ENCODE data around the gene WNT1.

The WNT1 gene

GRCh38 chr12:48980389-48980952 lies 2.3 kb downstream of the WNT1 start:
- DNase-seq (ENCODE audit: low read depth in 3 of 3, low spot score in 1 of 3): no peak

GRCh38 chr12:48980953-48981756 lies 3.0 kb downstream of the WNT1 start:
- no peak for DNase-seq (ENCODE audit: low read depth in 3 of 3, low spot score in 1 of 3)

GRCh38 chr12:48981757-48982157 lies 3.6 kb downstream of the WNT1 start:
- no peak for DNase-seq (ENCODE audit: low read depth in 3 of 3, low spot score in 1 of 3)

GRCh38 chr12:48982397-48983080 lies 4.4 kb downstream of the WNT1 start:
- DNase-seq (ENCODE audit: low read depth in 3 of 3, low spot score in 1 of 3): no peak

GRCh38 chr12:48985475-48985897 lies 7.4 kb downstream of the WNT1 start:
- no peak for DNase-seq (ENCODE audit: low read depth in 3 of 3, low spot score in 1 of 3)

DNA sequence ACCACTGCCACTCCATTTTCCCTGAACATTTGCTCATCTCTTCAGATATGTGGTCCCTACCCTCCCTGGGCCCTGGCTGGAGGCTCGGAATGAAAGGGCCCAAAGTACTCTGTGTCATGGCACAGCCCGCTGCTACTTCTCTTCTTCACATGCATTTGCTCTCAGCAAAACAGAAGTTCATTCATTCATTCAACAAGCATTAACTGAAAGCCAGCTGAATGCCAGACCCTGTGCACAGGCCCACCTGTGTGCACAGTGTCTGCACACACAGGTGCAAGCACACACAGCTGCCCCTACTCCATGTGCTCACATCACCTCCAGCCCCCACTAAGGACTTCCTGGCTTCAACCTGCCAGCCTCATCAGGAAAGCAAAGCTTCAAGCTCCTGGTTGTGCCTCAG lies 7.8 kb downstream of the WNT1 start:
- DNase-seq (ENCODE audit: low read depth in 3 of 3, low spot score in 1 of 3): no peak

DNA sequence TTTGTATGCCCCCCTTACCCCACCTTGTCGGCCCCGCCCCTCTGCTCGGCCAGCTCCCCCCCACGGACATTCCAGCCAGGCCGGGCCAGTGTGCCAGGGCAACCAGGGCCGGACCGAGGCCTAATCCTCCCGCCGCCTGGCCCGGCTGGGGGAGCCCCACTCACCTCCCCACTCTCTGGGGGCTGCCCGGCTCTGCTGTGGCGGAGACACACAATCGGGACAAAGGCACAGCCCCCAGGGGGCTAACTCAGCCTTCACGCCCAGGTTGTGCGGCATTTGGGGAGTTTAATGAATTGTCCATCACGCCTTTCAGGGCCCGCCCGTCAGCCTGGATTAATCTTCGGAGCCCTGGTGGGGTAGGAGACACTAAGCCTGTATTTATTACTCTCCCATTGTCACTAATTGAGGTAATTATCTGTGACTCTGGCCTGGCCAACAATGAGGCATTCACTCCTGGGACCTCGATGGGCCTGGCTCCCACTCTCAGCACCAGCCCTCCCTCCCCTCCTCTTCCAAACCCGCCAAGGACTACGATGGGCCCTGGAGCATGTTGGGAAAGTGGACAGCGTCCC lies 8.7 kb downstream of the WNT1 start:
- DNase-seq (ENCODE audit: low read depth in 3 of 3, low spot score in 1 of 3): no peak

- peak in 2 of 3 donors; percentile 46 to 62 for DNase-seq (ENCODE audit: low read depth in 3 of 3, low spot score in 1 of 3)
Measured at GRCh38 chr12:48988030-48988649, 10.0 kb downstream of the WNT1 start.

DNA sequence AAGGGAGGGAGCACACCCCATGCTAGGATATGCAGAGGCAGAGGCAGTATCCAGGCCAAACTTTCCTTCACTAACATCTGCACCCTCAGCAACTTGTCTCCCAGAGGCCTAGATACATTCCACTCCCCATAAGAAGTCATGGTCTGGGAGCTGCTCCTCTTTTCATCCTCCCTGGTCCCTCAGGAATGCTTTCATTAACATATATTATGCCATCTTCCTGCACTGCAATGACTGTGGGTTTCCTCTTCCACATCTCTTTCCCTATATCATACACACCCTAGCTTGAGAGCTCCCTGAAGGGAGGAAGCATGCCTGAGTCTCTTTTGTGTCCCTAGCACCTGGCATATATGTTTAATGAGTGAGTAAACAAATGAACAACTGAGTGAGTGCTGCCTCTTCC lies 12.4 kb downstream of the WNT1 start:
- DNase-seq (ENCODE audit: low read depth in 3 of 3, low spot score in 1 of 3): no peak

DNA sequence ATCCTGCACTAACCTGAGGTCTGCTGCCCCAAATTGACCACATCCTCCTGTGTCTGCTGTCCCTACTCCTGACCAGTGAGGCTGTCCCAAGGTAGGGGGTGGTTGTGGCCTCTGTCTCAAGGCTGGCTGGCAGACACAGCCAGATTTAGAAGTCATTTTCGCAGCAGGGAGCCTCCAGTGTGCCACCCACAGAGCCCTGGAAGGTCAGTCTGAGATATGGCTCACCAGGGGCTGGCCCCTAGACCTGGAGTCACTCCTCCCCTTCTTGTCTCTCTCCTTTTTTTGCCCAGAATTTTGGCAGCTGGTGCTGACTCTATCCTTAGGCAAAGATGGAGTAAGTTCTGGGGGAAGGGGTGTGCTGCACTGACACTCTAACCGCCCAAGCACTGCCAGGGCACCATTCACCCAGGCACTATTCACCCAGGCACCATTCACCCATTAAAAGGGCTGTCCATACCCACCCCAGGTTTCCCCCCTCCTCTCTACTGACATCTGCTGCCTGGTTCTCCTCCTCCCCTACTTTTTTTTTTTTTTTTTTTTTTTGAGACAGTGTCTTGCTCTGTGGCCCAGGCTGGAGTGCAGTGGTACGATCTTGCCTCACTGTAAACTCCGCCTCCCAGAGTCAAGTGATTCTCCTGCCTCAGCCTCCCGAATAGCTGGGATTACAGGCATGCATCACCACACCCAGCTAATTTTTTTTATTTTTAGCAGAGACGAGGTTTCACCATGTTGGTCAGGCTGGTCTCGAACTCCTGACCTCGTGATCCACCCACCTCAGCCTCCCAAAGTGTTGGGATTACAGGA lies 13.3 kb downstream of the WNT1 start:
- no peak for DNase-seq (ENCODE audit: low read depth in 3 of 3, low spot score in 1 of 3)

GRCh38 chr12:48993787-48994186 lies 15.7 kb downstream of the WNT1 start:
- no peak for DNase-seq (ENCODE audit: low read depth in 3 of 3, low spot score in 1 of 3)

DNA sequence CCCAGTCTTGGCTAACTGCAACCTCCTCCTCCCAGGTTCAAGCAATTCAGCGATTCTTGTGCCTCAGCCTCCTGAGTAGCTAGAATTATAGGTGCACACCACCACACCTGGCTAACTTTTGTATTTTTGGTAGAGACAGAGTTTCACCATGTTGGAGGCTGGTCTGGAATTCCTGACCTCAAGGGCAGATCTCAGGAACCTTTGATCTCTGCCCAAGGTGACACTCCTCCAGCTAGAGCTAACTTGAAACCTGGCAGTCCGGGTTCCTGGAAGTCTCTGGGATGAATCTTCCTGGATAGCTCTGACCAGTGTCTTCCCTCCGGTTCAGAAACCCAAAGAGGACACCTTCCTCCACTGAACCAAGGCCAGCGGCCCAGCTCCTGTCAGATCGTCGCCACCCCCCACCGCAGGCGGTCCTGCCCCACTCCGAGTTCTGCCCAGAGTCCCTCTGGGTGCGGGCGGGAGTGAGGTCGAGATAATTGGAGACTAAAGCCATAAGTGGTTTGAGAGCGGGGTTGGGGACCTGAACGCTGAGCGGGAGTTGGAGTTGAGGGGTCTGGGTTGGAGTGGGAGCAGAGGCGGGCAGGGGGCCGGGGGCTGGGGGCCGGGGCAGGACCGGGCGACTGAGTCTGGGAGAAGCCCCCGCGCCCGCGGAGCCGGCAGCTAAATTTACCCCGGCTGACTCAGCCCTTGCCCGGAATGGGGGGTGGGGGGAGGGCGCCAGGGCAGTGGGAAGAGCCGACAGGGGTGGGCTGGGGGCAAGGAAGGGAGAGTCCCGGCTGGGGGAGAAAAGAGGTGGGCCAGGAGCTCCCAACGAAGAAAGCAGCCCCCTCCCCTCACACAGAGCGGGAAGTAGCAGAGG lies 16.3 kb downstream of the WNT1 start:
- DNase-seq (ENCODE audit: low read depth in 3 of 3, low spot score in 1 of 3): no peak

DNA sequence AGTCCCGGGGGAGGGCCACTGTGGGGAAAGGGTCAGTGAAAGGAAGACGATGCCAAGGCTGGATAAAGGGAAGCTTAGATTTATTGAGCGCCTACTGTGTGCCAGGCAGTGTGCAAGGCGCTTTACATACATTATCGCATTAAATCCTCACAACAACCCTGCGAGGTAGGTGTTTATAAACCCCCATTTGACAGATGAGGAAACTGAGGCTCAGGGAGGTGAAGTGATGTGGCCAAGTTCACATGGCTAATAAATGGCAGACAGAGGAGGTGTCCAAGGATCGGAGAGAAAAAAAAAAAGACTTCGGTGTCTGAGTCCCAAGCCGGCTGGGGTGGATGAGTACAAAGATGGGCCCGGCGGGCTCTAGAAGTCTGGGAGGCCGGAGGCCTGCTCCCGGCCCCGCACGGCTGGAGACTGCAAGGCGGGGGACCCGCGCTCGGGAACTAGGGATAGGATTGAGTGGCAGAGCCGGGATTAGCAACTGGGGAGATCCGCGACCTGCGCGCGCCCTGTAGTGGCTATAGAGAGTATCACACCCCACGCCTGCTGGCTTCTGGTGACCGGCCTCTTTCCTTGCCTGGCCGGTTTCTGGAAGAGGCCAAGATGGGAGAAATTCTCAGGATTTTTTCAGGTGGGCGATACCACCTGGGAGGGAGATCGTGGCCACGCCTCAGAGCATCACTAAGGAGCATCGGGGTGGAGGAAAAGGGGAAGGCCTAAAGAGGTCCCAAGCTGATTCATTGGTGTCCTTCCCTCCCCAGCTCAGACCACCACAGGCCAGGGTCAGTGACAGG lies 17.2 kb downstream of the WNT1 start:
- DNase-seq (ENCODE audit: low read depth in 3 of 3, low spot score in 1 of 3): no peak

- DNase-seq (ENCODE audit: low read depth in 3 of 3, low spot score in 1 of 3): peak in 1 of 3 donors; percentile 56
Measured at GRCh38 chr12:48996794-48997718, 18.9 kb downstream of the WNT1 start.

- no peak for DNase-seq (ENCODE audit: low read depth in 3 of 3, low spot score in 1 of 3)
Measured at GRCh38 chr12:48997719-48998496, 19.8 kb downstream of the WNT1 start.

DNA sequence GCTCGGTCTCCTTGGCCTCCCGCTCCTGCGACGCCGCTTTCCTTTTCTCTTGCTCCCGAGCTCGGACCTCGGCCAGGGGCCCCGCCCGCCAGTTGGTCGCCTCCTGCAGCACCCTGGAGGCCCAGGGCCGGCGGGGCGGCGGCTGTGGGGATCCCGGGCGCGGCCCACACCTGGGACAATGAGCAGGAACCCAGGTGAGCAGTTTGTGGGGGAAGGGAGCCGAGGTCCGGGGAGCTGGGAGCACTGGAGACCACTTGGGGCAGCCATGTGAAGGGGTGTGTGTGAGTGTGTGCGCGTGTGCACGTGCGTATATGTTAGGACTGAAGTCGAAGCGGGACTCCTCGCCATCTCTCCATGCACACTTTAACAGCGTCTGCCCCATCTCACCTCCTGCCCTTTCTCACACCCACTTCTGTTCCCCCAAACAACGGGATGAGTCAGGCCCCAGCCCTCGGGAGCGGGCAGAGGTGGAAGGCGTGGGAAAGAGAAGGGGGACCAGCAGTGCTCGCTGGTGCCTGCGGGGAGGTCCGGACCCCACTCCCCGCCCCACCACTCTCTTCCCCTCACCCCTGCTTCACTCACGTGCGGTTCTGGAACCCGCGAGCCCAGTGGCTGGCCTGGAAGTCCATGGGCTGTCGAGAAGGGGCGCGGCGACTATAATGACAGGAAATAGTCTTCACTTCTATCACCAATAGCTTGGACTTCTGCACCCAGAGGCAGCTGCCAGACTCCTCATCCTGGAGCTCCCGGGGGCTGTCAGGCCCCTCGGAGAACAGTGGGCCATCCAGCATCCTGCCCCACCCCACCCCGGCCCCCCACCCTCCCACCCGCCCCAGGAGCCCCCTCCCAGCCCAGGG lies 20.6 kb downstream of the WNT1 start:
- no peak for DNase-seq (ENCODE audit: low read depth in 3 of 3, low spot score in 1 of 3)
